Loucy (cell line): ENCODE results near the gene GALNT5.
"Not testable (repeated sequence)": the region's sequence is repeated elsewhere in the genome, so short reads cannot be mapped to it uniquely, and the experiment has no call there.

Source experiments
- CTCF ChIP-seq: fragments of 200-600 bp; sonication (generic); conservative IDR thresholded peaks from 2 replicates; pipeline ENCODE4 v1.5.1; 2014; ENCODE audit warnings: mild to moderate bottlenecking, antibody characterized with exemption, low read length
- EZH2phosphoT487 ChIP-seq: fragments of 200-600 bp; IDR thresholded peaks from 2 replicates; pipeline ENCODE4 v1.6.1; 2018; ENCODE audit warnings: antibody characterized with exemption, mild to moderate bottlenecking, moderate library complexity, borderline replicate concordance

- not testable (repeated sequence) for TF ChIP-seq CTCF, EZH2phosphoT487
Measured at GRCh38 chr2:157224448-157224847, 33.1 kb upstream of the GALNT5 start.
